Smooth muscle cell (in vitro differentiated cells): ENCODE results near the gene SLC25A30. TPM values are rescaled to one million over a fixed set of nuclear protein-coding genes. Genes with fewer than 3 reads are reported as not detected.
"Not testable (repeated sequence)": the region's sequence is repeated elsewhere in the genome, so short reads cannot be mapped to it uniquely, and the experiment has no call there.

Experiments used
- DNase-seq: peaks from one replicate; lab custom pipeline; 2025; ENCODE audit not compliant: unreplicated experiment; lab: John Stamatoyannopoulos, UW
- H2AFZ ChIP-seq: fragments of 200-600 bp; sonication (generic); 2 replicates; pipeline ENCODE4 v1.6.0; 2016; ENCODE audit warnings: antibody characterized with exemption, low read depth, mild to moderate bottlenecking
- H3F3A ChIP-seq: fragments of 200-600 bp; sonication (generic); 2 replicates; pipeline ENCODE4 v1.6.0; 2017; ENCODE audit warnings: antibody characterized with exemption, low read depth
- H3K27ac ChIP-seq: fragments of 200-600 bp; sonication (generic); 2 replicates; pipeline ENCODE4 v1.5.1; 2016; ENCODE audit warnings: low read depth, mild to moderate bottlenecking
- H3K27me3 ChIP-seq: fragments of 200-600 bp; sonication (generic); 2 replicates; pipeline ENCODE4 v1.6.1; 2016; ENCODE audit warnings: low read depth, mild to moderate bottlenecking
- H3K36me3 ChIP-seq: fragments of 200-600 bp; sonication (generic); 2 replicates; pipeline ENCODE4 v1.5.1; 2016; ENCODE audit warnings: low read depth
- H3K4me1 ChIP-seq: fragments of 200-600 bp; sonication (generic); 2 replicates; pipeline ENCODE4 v1.5.1; 2016; ENCODE audit warnings: low read depth
- H3K4me2 ChIP-seq: fragments of 200-600 bp; sonication (generic); 2 replicates; pipeline ENCODE4 v1.6.0; 2016; ENCODE audit warnings: mild to moderate bottlenecking
- H3K4me3 ChIP-seq: fragments of 200-600 bp; sonication (generic); 2 replicates; pipeline ENCODE4 v1.5.1; 2016; ENCODE audit warnings: mild to moderate bottlenecking
- H3K79me2 ChIP-seq: fragments of 200-600 bp; sonication (generic); 2 replicates; pipeline ENCODE4 v1.6.0; 2016; ENCODE audit warnings: low read depth, mild to moderate bottlenecking
- H3K9ac ChIP-seq: fragments of 200-600 bp; sonication (generic); 2 replicates; pipeline ENCODE4 v1.6.0; 2016; ENCODE audit warnings: low read depth
- H3K9me3 ChIP-seq: fragments of 200-600 bp; sonication (generic); replicated peaks from 2 replicates; pipeline ENCODE4 v1.5.1; 2016; ENCODE audit warnings: low read depth
- H4K20me1 ChIP-seq: fragments of 200-600 bp; sonication (generic); 2 replicates; pipeline ENCODE4 v1.6.0; 2016; ENCODE audit warnings: low read depth
- CTCF ChIP-seq: fragments of 200-600 bp; sonication (generic); IDR thresholded peaks from 2 replicates; pipeline ENCODE4 v1.5.1; 2017; ENCODE audit warnings: borderline replicate concordance, mild to moderate bottlenecking, antibody characterized with exemption; ENCODE audit not compliant: insufficient read depth, poor library complexity, severe bottlenecking
- WGBS: methylation state at CpG from one replicate; pipeline ENCODE4 v1.1.7; 2016; ENCODE audit warnings: low lambda C conversion rate; 5-methylcytosine and 5-hydroxymethylcytosine counted together
- polyA plus RNA-seq: library from polyadenylated mRNA; unstranded; fragments of >200 nt; fragmentation: Nextera tagmentation; extraction: Ambion mirVana; gene quantifications from 2 replicates; pipeline ENCODE4 v1.2.1, GENCODE V29; 2016
- total RNA-seq: library from RNA; depleted of rRNA; stranded (reverse); fragments of >200 nt; gene quantifications from 2 replicates; pipeline ENCODE4 v1.2.3, GENCODE V29; 2014

SLC25A30 gene
- total and polyA plus RNA-seq, 2 experiments from 2014 or later = 1.3 to 6.8 TPM

GRCh38 chr13:45388664-45389063 is 29.5 kb downstream of the SLC25A30 start:
- Histone ChIP-seq H3K79me2 (no peaks in the 10 kb centered on the region), H4K20me1 (no peaks in the 10 kb centered on the region), H3K4me2 (no peak overlapping the region), H2AFZ (no peak overlapping the region), H3K9me3 (no peaks in the 10 kb centered on the region), H3K9ac (no peak overlapping the region), H3K4me1 (peaks cover under 1% of the 10 kb centered on the region), H3K36me3 (no peaks in the 10 kb centered on the region), H3F3A (no peaks in the 10 kb centered on the region), H3K4me3 (no peak overlapping the region), H3K27me3 (no peaks in the 10 kb centered on the region), H3K27ac (no peak overlapping the region)
- no peak for DNase-seq
- 99% methylated on average over 4 of the region's 4 CpGs for WGBS
- TF ChIP-seq CTCF = no peak

GRCh38 chr13:45386892-45387575 is 31.1 kb downstream of the SLC25A30 start:
- H3K79me2 ChIP-seq, H3K36me3 ChIP-seq, H3K4me2 ChIP-seq, H2AFZ ChIP-seq, H3K9ac ChIP-seq, H3K9me3 ChIP-seq, H4K20me1 ChIP-seq, H3K4me1 ChIP-seq, DNase-seq, H3K4me3 ChIP-seq, H3K27ac ChIP-seq, H3F3A ChIP-seq, H3K27me3 ChIP-seq: not testable (repeated sequence)
- WGBS = 95% methylated on average over 17 of the region's 17 CpGs

GRCh38 chr13:45385907-45386553 is 32.1 kb downstream of the SLC25A30 start:
- Histone ChIP-seq H3K27ac (no peak overlapping the region), H4K20me1 (no peaks in the 10 kb centered on the region), H3K79me2 (no peaks in the 10 kb centered on the region), H3K27me3 (no peaks in the 10 kb centered on the region), H3K9me3 (no peaks in the 10 kb centered on the region), H3K4me3 (no peak overlapping the region), H3K9ac (no peak overlapping the region), H3K36me3 (no peaks in the 10 kb centered on the region), H2AFZ (no peak overlapping the region), H3K4me1 (no peaks in the 10 kb centered on the region), H3F3A (no peaks in the 10 kb centered on the region), H3K4me2 (no peak overlapping the region)
- no peak for TF ChIP-seq CTCF
- WGBS = 96% methylated on average over 5 of the region's 5 CpGs
- DNase-seq = no peak

- WGBS = 100% methylated on average over 5 of the region's 5 CpGs
- no peak for TF ChIP-seq CTCF
- H3K27ac ChIP-seq = no peak overlapping the region
- H3K9me3 ChIP-seq = no peaks in the 10 kb centered on the region
- H3K79me2 ChIP-seq = no peaks in the 10 kb centered on the region
- H3F3A ChIP-seq = no peaks in the 10 kb centered on the region
- H3K27me3 ChIP-seq = no peaks in the 10 kb centered on the region
- H3K9ac ChIP-seq = no peak overlapping the region
- no peaks in the 10 kb centered on the region for H3K36me3 ChIP-seq
- no peaks in the 10 kb centered on the region for H3K4me1 ChIP-seq
- no peak for DNase-seq
- no peaks in the 10 kb centered on the region for H4K20me1 ChIP-seq
- no peak overlapping the region for H3K4me3 ChIP-seq
- H3K4me2 ChIP-seq = no peak overlapping the region
- H2AFZ ChIP-seq = no peak overlapping the region
Observed at GRCh38 chr13:45385320-45385719, 32.9 kb downstream of the SLC25A30 start.
